GM18907 (cell line): ENCODE data around the gene KLF15.

Experiments
- ATAC-seq: cut with Tn5 transposase; IDR thresholded peaks from one replicate; pipeline ENCODE4 v1.9.1; 2021; ENCODE audit warnings: mild to moderate bottlenecking, moderate library complexity; ENCODE audit not compliant: unreplicated experiment

KLF15 gene

DNA sequence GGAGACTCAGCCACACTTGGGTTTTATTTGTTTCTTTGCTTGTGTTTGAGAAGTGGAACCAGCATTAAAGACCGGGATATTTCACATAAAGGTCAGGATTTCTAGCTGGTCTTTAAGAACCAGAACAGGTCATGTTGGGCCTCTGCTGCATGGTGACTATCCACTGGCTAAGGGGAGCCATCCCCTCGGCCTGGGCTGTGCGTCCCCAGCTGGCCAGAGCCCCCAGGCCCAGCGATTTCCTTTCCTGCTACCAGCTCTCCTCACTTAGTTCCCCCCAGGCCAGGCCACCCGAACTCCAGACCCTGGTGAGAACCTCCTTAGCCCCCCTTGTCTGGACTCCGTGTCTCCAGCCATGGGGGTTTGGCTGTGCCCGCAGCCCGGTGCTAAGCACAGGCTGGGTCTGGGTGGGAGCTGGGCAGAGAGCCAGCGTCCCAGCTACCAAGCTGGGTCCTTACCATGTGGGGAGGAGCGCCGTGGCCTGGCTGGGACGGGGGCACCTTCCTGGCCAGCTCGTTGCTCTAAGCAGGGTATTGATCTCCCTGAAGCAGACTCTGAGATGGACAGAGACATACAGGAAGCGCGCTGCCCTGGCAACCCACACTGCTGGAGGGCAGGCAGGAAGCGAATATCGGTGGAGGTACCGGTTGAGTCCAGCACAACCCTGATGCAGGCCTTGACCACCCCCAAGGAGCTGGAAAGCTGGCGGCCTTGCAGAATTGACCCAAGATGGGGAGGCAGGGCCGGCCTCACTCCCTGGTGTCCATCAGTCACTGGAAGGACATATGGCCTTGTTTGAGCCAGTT is 49.4 kb downstream of the KLF15 start:
- no peak for ATAC-seq

DNA sequence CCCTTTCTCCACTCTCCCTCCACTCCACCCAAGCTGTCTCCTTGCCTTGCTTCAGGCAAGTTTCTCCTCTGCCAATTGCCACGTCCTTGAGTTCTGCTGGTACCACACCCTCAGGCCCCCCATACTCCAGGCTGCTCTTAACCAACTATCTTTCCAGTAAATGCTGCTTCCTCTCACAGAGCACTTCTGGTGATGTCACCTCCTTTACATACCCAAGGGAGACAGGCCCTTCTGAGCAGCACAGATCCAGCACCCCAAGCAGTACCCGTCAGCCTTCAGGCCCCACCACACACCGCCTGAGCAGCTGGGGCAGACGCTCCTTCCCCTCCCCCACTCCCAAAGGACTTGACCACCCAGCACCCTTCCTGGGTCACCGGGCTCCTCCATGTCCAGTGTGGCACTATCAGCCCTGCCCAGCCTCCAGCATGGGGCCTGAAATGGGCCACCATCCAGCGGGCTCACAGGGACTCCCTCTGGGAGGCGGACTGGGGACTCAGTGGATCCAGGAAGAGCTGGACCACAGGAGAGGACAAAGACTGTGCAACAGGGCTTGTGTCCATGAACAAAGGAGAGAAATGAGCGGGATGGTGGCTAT is 50.2 kb downstream of the KLF15 start:
- ATAC-seq: no peak

DNA sequence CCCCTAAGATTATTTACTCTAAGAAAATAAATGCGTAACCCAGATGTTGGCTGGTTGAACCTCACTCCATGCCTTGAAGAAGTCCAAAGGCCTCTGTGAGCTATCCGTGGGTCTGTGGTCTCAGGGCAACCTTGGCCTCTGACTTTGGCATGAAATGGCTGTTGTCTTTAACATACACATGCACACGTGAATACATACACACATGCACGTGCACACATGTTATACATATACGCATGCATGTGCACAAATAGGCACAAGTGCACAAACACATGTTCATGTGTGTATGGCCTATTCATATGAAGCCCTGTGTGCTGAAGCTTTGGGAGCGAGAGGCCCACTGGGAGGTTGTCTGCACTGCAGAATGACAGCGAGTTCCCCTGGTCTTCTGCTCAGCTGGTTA is 50.8 kb downstream of the KLF15 start:
- no peak for ATAC-seq

DNA sequence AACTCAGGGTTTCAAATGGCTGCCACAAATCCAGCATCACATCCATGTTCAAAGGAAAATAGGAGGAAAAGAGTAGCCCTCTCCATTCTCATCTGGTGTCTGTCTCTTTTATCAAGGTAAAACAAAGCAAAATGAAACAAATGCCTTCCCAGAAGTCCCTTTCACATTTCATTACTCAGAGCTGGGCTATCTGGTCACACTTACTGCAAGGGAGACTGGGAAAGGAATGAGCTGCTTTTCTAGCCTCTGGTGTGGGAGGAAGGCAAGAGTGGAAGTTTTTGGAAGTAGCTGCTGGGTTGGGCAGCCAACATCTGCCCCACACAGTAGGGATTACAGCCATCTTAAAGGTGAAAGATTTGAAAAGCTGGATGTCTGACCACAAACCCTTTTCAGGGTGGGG is 51.8 kb downstream of the KLF15 start:
- no peak for ATAC-seq

DNA sequence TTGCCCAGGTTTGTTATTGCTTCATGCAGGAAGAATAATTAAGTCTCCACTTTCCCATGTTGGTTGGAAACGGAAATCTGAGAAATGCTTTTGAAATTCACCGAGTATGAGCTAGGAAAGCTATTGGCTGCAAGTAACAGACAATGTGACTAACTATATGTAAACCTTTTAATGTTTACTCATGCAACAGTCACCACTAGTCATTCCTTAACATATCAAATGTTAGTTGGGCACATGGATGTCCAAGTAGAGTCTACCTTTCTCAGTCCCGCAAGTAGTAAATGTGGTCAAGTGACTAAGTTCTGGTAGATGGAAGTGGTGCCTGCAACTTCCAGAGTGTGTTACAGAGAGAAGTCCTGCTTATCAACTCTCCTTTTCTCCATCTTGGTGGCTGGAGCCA is 52.5 kb downstream of the KLF15 start:
- ATAC-seq: no peak

DNA sequence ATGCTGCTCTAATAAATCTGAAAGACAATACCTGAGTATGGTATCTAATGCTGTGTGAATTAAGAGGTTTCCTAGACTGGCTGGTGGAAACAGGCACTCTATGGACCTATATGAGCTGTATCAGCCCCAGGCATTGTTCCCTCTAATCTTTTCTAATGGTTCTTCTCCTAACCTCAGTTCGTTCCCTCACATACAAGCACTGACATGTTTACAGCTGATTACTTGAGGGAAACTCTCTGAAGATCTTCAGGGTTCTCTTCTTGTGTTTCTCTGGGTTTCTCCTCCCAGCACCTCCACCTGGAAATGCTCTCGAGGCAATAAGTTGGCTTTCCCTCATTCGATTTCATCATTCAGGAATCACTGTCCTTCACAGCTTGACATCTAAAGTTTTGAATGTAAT is 52.9 kb downstream of the KLF15 start:
- no peak for ATAC-seq

DNA sequence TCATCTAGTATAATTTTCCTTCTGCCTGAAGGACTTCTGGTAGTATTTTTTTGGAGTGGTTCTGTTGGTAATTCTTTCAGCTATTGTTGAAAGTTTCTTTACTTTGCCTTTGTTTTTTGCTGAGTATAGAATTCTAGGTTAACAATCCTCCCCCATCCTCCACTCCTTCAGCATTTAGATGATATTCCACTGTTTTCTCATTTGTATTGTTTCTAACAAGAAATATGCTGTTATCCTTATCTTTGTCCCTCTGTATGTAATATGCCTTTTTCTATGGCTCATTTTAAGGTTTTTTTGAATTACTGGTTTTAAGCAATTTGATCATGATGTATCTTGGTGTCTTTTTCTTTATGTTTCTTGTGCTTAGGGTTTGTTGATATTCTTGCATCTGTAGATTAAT is 53.9 kb downstream of the KLF15 start:
- ATAC-seq: no peak

DNA sequence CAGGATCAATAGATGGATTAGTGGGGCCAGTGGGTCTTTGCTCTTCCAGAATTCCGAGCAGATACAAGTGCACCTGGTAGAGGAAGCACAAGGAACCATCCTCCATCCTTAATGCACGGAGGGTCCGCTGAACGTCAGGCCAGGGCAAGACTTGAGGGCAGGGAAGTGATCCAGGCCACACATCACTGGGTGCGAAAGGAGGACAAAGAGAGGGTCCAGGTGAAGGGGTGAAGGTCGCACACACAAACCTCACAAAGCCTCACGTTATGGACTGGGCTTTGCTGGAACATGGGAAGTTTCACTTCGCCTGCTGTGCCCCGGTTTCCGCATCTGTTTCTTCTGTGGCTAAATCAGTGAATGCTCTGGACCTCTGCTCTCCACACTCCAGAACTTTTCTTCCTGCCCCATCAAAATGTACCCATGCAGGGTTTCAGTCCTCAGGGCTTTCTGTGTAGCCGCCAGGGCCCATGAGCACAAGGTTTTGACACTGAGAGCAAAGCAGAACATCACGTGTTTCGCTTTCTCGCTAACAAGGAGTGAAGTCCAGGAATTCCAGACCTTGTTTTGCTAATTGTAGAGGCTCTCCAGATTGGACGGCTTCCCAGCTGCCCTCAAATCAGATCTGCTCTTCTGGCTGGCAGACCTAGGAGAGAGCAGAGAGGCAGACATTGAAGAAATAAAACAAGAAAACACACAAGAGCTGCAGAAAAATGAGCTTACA is 56.3 kb downstream of the KLF15 start:
- no peak for ATAC-seq

DNA sequence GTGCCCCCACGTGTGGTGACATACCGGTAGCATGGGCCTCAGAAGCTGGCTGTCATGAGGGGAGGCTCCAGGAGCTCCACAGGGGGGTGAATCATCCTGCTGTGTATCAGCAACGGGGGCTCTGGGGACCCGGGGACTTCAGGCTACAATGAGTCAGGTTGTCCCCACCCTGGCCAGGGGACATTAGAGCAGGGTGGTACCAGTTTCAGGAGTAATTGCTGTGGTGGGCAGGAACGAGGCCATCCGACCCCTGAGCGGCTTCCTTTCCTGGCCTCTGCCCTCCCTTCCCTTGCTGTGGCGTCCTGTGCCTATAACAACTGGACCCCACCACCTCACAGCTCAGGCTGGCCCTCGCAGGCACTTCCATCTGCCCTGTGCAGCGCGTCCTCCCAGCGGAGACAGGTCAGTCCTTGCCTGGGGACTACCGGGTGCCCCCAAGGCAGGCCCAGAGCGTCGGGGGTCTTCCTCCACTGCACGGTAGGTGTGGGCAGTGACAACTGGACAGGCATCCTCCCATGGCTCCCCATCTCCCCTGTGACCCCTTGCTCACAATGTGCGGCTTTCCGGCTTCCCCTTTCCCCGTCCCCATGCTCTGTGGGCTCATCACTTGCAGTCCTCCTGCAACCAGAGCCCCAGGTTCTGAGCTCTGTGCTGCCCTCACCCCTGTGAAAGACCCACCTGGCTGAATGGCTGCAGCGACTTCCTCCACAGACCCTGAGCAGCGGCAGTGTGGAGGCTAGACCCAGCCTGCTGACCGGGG is 57.0 kb downstream of the KLF15 start:
- ATAC-seq: no peak

DNA sequence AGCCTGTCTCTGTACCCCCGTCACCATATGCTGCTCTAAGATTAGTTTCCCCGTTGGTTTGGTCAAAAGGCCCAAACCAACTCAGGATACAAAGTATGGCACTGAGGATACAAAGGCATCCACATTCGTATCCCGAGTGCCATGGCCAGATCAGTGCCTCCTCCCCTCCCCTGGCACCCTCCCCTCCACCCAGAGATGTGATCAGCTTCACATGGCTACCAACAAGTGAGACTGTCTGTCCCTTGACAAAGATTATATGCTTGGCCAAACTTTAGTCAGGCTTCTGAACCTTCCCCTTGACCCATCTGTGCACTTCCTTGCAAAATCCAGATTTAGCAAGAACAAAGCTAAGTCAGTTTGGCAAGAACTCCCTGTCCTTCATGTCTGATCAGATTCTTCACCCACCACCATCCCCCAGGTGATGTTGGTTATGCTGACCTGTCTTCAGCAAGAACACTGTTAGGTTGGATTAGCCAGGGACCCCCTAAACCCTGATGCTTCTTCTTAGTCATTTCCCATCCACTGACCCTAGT is 61.7 kb downstream of the KLF15 start:
- ATAC-seq: no peak

DNA sequence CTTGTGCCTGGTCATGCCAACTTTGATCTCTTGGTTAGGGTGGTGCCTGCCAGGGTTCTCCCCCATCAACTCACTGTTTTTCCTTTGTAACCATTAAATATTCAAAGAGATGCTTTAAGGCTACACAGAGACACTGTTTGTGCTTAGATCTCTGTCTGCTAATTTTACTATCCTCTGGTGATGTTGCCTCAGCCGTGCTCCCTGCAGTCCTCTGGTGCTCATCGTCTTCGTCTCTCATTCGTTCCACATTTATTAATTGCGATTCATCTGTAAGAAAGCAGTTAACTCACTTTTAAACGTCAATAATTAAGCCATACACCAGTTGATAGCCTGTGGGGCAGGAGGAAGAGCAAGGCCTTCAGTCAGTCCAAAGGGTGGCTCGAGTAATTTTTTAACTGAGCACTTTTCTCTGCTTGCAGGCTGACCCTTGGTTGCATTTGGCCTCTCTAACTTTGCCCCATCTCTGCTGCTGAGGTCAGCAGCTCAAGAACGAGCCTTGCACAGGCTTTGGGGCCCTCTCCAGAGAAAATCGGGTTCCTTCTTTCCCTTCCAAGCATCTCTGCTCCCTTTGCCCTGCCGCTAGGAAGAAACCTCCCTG is 62.9 kb downstream of the KLF15 start:
- ATAC-seq: no peak

DNA sequence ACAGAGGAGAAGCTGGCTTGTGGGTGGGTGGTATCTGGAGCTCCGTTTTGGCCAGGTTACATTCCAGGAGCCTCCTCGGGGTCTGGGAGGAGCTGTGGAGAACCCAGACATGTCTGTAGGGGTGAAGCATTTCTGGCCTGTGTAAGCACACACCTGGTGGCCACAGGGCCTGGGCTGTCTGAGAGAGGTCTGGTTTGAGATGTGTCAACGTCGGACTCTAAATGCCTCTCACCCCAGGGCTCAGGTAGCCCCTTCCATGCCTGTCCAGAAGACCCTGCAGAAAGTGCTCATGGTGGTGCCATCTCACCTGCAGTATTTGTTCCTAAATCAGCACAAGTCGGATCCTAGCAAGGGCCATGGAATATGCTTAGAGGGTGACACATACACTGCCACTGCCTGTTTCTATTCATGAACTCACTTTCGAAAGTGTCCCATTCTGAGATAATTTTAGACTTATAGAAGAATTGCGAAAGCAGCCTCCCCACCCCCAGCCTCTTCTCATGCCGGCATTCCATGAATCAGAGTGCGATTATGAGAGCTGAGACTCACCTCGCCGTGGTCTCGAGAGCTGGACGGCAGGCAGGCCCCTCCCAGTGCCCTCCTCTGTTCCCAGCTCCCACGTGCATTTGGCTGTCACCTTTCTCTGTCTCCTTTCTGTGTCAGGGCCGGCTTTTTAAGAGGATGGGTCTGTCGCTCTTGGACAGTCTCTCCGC is 63.7 kb downstream of the KLF15 start:
- ATAC-seq: no peak
